Suppressor macrophage treated with lipopolysaccharide for 4 hours (primary cell): Measurements from ENCODE around the gene KRT3.
A peak's percentile ranks its signal among the peaks of the same experiment; 100 is the strongest.
"Not testable (repeated sequence)": the region's sequence is repeated elsewhere in the genome, so short reads cannot be mapped to it uniquely, and the experiment has no call there.

Source experiments
- DNase-seq: peaks from one replicate; pipeline ENCODE4 v3.0.0-alpha.2; 2020

Gene KRT3

GRCh38 chr12:52777566-52777965, 18.4 kb downstream of the KRT3 start:
- DNase-seq: no peak

GRCh38 chr12:52776913-52777395, 19.0 kb downstream of the KRT3 start, which contains the start of gene KRT76:
Gene KRT76, minus strand, starts transcription at chr12:52777345. Its CDS starts 54 bp downstream, at chr12:52777291.
- no peak for DNase-seq

GRCh38 chr12:52776435-52776834, 19.5 kb downstream of the KRT3 start:
- DNase-seq: no peak

- no peak for DNase-seq
Measured at GRCh38 chr12:52774629-52775250, 21.2 kb downstream of the KRT3 start.

GRCh38 chr12:52772772-52773171, 23.1 kb downstream of the KRT3 start:
- peak; percentile 3 for DNase-seq

- DNase-seq: no peak
Measured at GRCh38 chr12:52772188-52772587, 23.7 kb downstream of the KRT3 start.

- no peak for DNase-seq
Measured at GRCh38 chr12:52771505-52771904, 24.4 kb downstream of the KRT3 start.

GRCh38 chr12:52771088-52771487, 24.8 kb downstream of the KRT3 start:
- DNase-seq: no peak

- no peak for DNase-seq
Measured at GRCh38 chr12:52769946-52770345, 26.0 kb downstream of the KRT3 start.

GRCh38 chr12:52769354-52769753, 26.6 kb downstream of the KRT3 start:
- no peak for DNase-seq

- no peak for DNase-seq
Measured at GRCh38 chr12:52768479-52769200, 27.3 kb downstream of the KRT3 start.

GRCh38 chr12:52767427-52767826, 28.5 kb downstream of the KRT3 start:
- DNase-seq: no peak

- no peak for DNase-seq
Measured at GRCh38 chr12:52767020-52767379, 28.9 kb downstream of the KRT3 start.

- DNase-seq: no peak
Measured at GRCh38 chr12:52766351-52767019, 29.4 kb downstream of the KRT3 start.

GRCh38 chr12:52765702-52766101, 30.2 kb downstream of the KRT3 start:
- DNase-seq: no peak

GRCh38 chr12:52763991-52764390, 31.9 kb downstream of the KRT3 start:
- DNase-seq: no peak

- DNase-seq: no peak
Measured at GRCh38 chr12:52763036-52763659, 32.8 kb downstream of the KRT3 start.

- no peak for DNase-seq
Measured at GRCh38 chr12:52761802-52762201, 34.1 kb downstream of the KRT3 start.

GRCh38 chr12:52761218-52761617, 34.7 kb downstream of the KRT3 start:
- DNase-seq: not testable (repeated sequence)

- DNase-seq: no peak
Measured at GRCh38 chr12:52760623-52761022, 35.3 kb downstream of the KRT3 start.

- no peak for DNase-seq
Measured at GRCh38 chr12:52759695-52760094, 36.2 kb downstream of the KRT3 start.

GRCh38 chr12:52759218-52759617, 36.7 kb downstream of the KRT3 start:
- peak; percentile 3 for DNase-seq

- DNase-seq: no peak
Measured at GRCh38 chr12:52757449-52758176, 38.3 kb downstream of the KRT3 start.
